Measurements from ENCODE around the gene CZIB. TPM values are rescaled to one million over a fixed set of nuclear protein-coding genes. Genes with fewer than 3 reads are reported as not detected.

CZIB gene
- 48.2 TPM for total RNA-seq
- long read RNA-seq, transcript C1orf123-201 (8 exons, 1,085 nt) = major isoform, 41 of 56 reads
- long read RNA-seq, transcript C1orf123-202 (7 exons, 1,009 nt) = minor isoform, 7 of 56 reads
- long read RNA-seq, partial matches to known transcripts = 2 of 56 reads
- long read RNA-seq, other reads (novel, unspliced or antisense) = 6 of 56 reads

DNA sequence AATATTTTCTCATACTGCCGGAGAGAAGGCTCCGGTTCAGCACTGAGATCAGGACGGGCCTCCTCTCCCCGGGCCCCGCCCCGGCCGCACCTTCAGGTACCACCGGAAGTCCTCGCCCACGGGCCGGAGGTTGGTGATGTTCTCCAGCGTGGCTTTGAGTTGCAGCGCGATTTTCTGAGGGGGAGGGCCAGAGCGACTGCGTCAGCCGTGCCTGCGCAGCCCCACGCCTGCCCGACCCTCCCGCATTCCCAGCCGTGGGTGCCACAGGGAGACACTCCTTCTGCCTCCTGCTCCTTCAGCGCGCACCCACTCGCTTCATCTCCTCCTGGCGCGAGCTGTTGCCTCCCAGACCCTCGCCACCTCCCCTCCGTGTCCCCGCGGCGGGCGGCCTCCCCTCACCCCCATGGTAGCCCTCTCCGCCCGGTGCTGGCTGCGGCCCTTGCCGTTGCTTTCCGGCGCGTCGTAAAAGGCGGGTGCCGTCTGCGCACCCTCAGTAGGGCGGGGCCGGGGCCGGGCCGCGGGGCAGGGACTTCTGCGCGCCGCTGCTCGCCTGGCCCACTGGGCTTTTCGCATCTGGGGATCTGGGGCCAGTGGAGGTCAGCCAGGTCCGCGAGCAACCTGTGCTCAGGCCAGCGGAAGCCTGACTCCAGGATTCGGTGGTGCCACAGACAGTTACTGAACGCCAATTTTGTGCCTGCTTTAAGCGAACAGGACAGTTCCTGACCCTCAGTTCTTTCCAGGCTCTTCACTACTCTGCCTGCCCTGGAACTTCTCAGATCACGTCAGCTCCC, at the start of gene CZIB:
Gene CZIB, minus strand, starts transcription at position 464 of the 791 bp plus-strand sequence. Its CDS starts 59 bp downstream, at position 405.
- peak; percentile 99 for DNase-seq (ENCODE audit: low spot score)

DNA sequence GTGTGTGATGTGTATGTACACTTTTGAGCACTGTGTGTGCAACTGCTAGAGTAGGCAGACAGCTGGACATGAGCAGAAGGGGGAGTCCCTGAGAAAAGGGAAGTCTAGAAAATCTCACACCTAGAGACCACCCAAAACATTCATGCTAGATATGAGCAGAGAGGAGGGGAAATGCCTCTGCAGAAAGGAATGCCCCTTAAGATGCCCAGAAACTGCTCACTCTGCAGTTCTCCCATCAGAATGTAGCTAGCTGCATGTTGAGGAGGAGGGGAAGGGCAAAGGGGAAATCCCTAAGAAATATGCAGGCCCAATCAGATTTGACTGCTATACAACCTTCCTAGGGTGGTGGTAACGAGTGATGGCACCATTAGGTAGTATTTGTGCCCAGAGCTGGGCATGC, 49.7 kb upstream of the CZIB start:
- peak; percentile 11 for DNase-seq (ENCODE audit: low spot score)

- peak; percentile 39 for DNase-seq (ENCODE audit: low spot score)
These were observed 47.3 kb upstream of the CZIB start for GRCh38 chr1:53267761-53268160.

DNA sequence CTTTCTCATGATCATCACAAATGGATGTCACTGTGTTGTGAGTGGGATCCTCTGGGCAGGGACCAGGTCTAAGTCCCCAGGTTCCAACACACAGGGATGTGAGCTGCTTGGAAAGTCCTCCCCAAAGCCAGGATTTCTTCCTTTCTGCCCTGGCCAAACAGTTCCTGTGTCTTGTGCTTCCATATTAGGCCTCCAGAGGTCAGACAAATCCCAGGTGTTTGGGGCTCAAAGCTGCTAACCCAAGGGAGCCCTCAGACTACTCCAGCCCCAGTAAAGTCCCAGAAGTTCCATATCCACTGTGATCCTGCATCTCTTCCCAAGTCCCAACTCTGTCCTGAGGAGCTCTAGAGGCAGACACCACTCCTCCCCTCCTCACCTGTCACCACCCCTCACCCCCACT, 45.6 kb upstream of the CZIB start:
- no peak for DNase-seq (ENCODE audit: low spot score)

DNA sequence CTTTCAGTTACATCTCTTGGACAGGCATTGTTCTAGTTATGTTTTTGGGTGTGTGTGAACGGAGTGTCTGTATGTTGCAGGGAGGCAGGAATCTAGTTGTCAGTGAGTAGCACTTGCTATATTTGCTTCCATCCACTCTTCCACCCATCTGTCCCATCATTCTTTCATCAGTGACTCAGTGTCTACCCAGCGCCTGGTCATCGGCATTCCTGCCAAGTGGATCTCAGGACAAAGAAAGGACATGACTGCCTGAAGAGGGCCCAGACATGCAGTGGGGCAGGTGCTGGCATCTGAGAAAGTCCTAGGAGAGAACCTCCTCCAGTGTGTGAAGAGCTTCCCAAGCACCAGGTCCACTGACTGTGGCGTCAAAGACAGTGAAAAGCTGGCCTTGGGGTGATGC, 45.1 kb upstream of the CZIB start:
- DNase-seq (ENCODE audit: low spot score) = no peak

DNA sequence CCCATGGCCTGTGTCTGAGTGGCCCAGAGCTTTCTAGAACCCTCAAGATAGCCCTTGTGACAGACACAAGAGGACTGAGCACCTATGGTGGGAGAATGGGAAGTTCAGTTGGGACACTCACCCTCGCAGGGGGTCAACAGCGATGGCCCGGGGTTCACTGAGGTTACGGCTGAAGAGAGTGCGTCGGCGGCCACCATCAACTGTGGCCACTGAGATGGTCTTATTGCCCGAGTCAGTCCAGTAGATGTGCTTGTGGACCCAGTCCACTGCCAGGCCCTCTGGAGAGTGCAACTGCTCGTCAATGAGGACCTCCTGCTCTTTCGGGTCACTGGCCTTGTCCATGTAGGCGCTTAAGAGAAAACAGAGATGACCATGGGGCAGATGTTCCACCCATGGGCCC, 43.6 kb upstream of the CZIB start:
- no peak for DNase-seq (ENCODE audit: low spot score)

DNA sequence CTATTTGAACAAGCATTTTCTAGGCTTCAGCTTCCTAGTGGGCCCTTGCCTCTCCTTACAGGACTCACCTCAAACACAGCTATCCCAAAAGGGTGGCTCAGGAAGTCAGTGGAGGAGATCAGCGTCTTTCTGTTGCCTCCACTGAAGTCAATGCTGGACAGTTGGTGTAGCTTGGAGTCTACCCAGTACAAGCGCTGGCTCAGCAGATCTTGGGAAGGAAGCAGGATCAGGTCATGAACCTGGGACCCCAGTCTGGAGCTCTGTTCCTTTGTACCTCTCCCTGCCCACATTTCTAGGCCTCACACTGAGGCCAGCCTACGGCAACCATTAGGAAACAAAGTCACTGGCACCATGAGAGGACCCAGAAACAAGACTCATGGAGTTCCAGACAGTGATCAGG, 41.6 kb upstream of the CZIB start:
- DNase-seq (ENCODE audit: low spot score) = no peak

DNA sequence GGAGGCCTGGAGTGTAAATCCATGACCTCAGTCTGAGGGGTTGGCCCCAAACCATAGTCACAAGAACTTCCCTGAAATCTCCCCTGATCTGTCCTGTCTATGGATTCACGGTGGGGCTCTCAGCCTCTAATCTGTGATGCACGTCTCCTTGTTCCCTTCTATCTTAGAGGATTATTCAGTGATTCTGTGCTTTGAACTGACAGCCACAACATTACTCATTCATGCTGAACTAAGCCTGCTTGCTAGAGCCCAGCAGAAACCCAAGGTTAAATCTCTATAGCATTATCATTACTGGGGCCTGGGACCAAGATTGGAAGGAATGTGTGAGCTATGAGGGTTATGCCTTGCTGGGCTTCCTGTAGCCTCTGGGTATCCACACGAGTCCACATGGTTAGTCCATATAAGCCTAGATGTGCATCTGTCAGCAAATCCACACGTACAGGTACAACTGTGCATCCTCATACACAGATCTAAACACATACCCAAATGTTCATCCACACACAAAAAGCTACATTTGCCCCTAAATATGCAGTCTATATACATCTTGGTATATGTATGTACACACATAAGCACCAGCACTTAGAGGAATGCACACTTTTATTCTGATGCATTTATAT, 40.3 kb upstream of the CZIB start:
- DNase-seq (ENCODE audit: low spot score) = no peak

- no peak for DNase-seq (ENCODE audit: low spot score)
These were observed 39.5 kb upstream of the CZIB start for GRCh38 chr1:53259932-53260331.

DNA sequence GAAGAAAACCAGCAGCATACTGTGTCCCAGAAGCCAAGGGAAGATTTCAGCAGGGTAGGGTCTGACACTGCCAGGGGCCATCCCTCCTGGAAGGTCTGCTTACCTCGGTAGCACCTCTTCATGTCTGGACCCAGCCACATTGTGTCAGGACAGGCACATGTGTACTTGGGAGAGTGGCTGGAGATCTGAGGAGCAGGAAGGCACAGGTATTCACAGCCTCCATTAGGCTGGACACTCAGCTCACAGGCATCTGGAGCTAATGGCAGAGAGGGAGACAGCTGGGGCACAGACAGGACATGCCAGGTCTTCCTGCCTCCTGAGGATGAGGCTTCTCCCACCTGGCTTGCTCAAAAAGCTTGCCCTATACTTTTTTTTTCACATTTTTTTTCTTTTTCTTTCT, 37.8 kb upstream of the CZIB start:
- DNase-seq (ENCODE audit: low spot score) = no peak

DNA sequence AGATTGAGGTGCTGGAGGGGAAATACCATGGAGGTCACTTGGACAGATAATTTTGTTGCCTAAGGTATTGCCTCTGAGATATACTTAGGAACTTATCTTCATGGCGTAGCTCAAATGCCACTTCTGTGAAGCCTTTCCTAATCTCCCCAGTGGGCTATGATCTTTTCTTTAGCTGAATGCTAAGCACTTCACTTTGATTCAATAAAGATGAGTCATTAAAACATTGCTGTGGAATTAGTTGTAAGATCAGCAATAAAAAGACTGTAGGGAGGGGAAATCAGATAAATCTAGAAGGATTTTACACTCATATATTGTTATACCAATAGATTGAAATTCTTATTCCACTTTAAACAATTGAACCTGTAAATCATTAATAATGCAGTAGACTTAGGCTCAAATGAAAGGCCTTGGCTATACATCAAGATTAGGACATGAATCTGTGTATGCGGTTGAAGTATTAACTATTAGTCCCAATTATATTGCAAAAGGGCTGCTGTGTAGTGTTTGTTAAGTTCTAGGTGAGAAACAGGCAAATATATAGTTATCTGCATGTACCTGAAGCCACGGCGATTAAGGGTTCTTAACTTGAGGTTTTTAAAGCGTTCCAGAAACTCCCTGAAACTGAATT, 37.1 kb upstream of the CZIB start:
- no peak for DNase-seq (ENCODE audit: low spot score)

- no peak for DNase-seq (ENCODE audit: low spot score)
These were observed 36.3 kb upstream of the CZIB start for GRCh38 chr1:53256511-53257453.

DNA sequence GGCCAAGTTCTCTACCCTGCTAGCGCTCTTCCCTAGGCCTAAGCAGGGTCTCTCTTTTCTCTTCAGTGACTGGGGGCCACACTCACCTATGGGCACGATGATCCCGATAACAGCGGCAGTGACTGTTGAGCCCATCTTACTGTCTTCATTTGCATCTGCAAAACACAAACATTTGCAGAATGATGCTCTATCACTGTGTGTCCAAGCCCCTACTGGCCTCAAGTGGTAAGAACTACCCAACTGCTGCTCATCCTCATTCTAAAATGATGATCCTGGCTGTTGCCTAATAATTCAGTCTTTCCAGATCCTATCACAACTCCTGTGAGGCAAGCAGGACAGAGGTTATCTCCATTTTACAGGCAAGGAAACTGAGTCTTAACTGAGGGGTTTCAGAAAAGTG, 34.6 kb upstream of the CZIB start:
- no peak for DNase-seq (ENCODE audit: low spot score)

DNA sequence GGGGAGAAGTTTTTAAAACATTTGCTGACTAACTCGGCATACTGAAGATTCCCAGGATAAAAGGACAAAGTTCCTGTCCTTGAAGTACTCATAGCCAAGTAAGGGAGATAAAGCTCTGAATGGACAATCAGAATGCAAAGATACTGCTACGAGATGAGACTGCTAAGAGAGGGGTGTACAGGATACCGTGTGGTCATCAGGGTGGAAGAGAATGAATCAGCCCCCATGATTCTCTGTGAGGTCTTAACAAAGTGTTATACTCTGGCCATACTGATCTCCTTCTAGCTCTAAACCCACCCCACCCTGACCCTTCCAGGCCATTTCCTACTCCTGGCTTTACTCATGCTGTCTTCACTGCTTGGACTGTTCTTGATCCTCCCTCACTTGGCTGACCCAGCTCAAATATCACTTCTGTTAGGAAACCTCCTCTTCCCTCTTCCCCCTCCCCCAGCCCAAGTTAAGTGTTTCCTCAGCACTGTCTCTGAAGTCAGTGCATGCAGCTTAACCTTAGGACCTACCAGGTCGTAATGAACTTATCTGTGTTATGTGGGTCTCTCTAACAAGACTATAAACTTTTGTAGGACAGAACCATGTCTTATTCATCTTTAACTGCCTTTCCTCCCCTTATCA, 33.7 kb upstream of the CZIB start:
- no peak for DNase-seq (ENCODE audit: low spot score)

DNA sequence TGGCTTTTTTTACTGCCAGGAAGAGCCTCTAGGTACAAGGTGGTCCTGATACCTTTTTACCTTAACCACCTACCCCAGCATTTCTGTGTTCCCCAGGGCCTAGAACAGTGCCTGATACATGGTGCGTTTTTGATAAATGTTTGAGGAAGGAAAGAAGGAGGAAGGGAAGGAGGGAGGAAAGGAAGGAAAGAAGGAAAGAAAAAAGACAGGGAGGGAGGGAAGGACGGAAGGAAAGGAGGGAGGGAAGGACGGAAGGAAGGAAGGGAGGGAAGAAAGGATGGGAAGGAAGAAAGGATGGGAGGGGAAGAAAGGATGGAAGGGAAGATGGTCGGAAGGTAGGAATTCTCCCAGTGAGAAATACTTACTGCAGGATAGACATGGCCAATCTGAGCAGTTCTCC, 29.9 kb upstream of the CZIB start:
- no peak for DNase-seq (ENCODE audit: low spot score)

- DNase-seq (ENCODE audit: low spot score) = no peak
These were observed 29.3 kb upstream of the CZIB start for GRCh38 chr1:53249706-53250105.

DNA sequence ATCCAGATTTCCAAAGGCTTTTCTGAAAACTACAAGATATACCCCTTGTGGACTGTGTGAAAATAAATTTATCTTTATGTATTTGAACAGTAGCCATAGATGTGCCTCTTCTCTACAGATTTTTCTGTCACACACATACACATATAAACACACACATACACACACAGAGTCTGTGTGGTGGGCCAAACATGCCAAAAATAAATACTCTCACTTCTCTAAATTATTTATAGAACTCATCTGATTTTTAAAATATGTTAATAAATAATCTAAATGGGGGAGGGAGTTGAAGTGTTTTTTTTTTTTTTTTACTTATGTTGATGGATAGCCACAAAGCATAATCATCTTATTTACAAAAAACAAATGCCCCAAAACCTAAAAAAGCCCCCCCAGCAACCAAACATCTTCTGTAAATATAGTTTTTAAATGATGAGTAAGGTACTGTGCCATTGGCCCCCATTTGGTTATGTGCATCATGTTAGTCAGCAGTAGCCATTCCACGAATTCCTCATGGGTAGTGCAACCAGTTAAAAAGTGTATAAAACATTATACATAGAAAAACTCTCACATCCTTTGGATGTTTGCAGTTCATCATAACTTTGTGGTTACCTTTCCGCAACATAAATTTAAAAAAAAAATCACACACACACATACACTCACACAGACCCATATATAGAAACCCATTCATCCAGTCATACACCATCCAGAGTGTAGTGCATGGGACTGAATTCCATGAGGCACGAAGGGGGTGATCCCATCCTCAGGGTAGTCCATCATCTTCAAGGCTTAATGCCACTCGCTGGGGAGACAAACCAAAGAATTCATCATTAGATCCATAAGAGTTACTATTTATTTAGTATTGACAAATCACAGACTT, 26.1 kb upstream of the CZIB start:
- no peak for DNase-seq (ENCODE audit: low spot score)

- DNase-seq (ENCODE audit: low spot score) = no peak
These were observed 23.7 kb upstream of the CZIB start for GRCh38 chr1:53244141-53244540.

DNA sequence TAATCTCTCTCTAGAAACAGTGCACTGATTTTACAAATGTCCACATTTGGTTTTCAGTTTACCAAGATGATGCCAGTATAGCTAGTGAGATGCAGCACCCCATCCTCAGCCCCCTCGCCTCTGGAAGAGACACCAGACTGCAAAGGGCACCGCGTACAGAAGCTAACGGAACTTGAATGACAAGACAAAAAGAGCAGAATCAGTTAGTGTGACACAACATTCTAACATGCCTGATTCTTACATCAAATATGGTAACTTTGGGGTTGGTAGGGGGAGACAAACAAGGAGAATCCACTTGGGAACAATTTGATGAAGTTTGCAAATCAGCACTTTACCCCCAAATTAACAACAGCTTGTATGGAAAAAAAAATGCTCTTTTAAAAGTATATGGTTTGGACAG, 21.9 kb upstream of the CZIB start:
- DNase-seq (ENCODE audit: low spot score) = no peak

GRCh38 chr1:53241828-53242227, 21.4 kb upstream of the CZIB start:
- no peak for DNase-seq (ENCODE audit: low spot score)

Measured in mesenteric fat pad (tissue), 1 donor.